Measurements from ENCODE around the gene TTYH2. TPM values are rescaled to one million over a fixed set of nuclear protein-coding genes. Genes with fewer than 3 reads are reported as not detected.
A peak's percentile ranks its signal among the peaks of the same experiment; 100 is the strongest.

Gene TTYH2
- total RNA-seq, 1 experiment from 2014 or later: 15.4 TPM

GRCh38 chr17:74176546-74177001 is 36.8 kb upstream of the TTYH2 start:
- intact Hi-C loops (cut with micrococcal nuclease; ENCODE audit: unreplicated experiment): loop anchor here (1.0 to 5.0 kb wide), 5 partner anchors 86 to 919 kb away; no protein-coding TSS in a partner anchor
- Histone ChIP-seq H3K4me3 (ENCODE audit: low read depth, low read length, poor library complexity, severe bottlenecking) (no peak overlapping the region), H3K36me3 (ENCODE audit: insufficient read depth, low read length, poor library complexity, severe bottlenecking) (no peaks in the 10 kb centered on the region), H3K9me3 (ENCODE audit: low read depth, low read length, poor library complexity, severe bottlenecking) (no peaks in the 10 kb centered on the region), H3K27ac (ENCODE audit: low read depth, low read length, poor library complexity, severe bottlenecking) (no peak overlapping the region), H3K4me1 (ENCODE audit: insufficient read depth, low read length, poor library complexity, severe bottlenecking) (no peaks in the 10 kb centered on the region), H3K27me3 (replicated peaks; ENCODE audit: insufficient read depth, low read depth, low read length, poor library complexity) (no peaks in the 10 kb centered on the region)
- no TSS peak for BruUV-seq (replicated peaks)
- peak; percentile 88 for TF ChIP-seq CTCF (conservative IDR thresholded peaks at IDR 0.05; ENCODE audit: low read depth, low read length)
- TF ChIP-seq EZH2 (IDR thresholded peaks at IDR 0.05; ENCODE audit: borderline replicate concordance, low read depth, low read length, poor library complexity, severe bottlenecking): no peak
- POLR2A ChIA-PET (ENCODE audit: low non-redundant PET): no interaction called here
- DNase-seq (ENCODE audit: low spot score): peak; percentile 82
- CTCF ChIA-PET: interaction anchor here (0.6 to 1.1 kb wide), 3 partner anchors 23 to 208 kb away, joined by 3 to 4 read pairs (median 3); partner anchors contain the start of gene RPL38

- CTCF ChIA-PET: interaction anchor here (1.1 kb wide), 1 partner anchor 23 kb away, joined by 4 read pairs; no protein-coding TSS in a partner anchor
Measured at GRCh38 chr17:74177018-74177450, 36.3 kb upstream of the TTYH2 start.

GRCh38 chr17:74179576-74179975 is 33.8 kb upstream of the TTYH2 start:
- Histone ChIP-seq H3K4me3 (ENCODE audit: low read depth, low read length, poor library complexity, severe bottlenecking) (no peak overlapping the region), H3K27ac (ENCODE audit: low read depth, low read length, poor library complexity, severe bottlenecking) (no peak overlapping the region), H3K4me1 (ENCODE audit: insufficient read depth, low read length, poor library complexity, severe bottlenecking) (no peaks in the 10 kb centered on the region), H3K27me3 (replicated peaks; ENCODE audit: insufficient read depth, low read depth, low read length, poor library complexity) (no peaks in the 10 kb centered on the region), H3K36me3 (ENCODE audit: insufficient read depth, low read length, poor library complexity, severe bottlenecking) (no peaks in the 10 kb centered on the region), H3K9me3 (ENCODE audit: low read depth, low read length, poor library complexity, severe bottlenecking) (no peaks in the 10 kb centered on the region)
- BruUV-seq (replicated peaks): no TSS peak
- ChIA-PET POLR2A (ENCODE audit: low non-redundant PET) (no interaction called here), CTCF (interaction anchor here (1.0 kb wide), 1 partner anchor 90 kb away, joined by 3 read pairs; no protein-coding TSS in a partner anchor)
- TF ChIP-seq CTCF (conservative IDR thresholded peaks at IDR 0.05; ENCODE audit: low read depth, low read length): no peak
- TF ChIP-seq EZH2 (IDR thresholded peaks at IDR 0.05; ENCODE audit: borderline replicate concordance, low read depth, low read length, poor library complexity, severe bottlenecking): no peak
- no peak for DNase-seq (ENCODE audit: low spot score)
- intact Hi-C loops (cut with micrococcal nuclease; ENCODE audit: unreplicated experiment): loop anchor here (5.0 kb wide), 1 partner anchor 922 kb away; no protein-coding TSS in a partner anchor

More at GRCh38 chr17:74177018-74177450, 36.3 kb upstream of the TTYH2 start:
- H3K4me1 ChIP-seq (ENCODE audit: insufficient read depth, low read length, poor library complexity, severe bottlenecking): no peaks in the 10 kb centered on the region
- H3K4me3 ChIP-seq (ENCODE audit: low read depth, low read length, poor library complexity, severe bottlenecking): no peak overlapping the region
- H3K27me3 ChIP-seq (replicated peaks; ENCODE audit: insufficient read depth, low read depth, low read length, poor library complexity): no peaks in the 10 kb centered on the region
- intact Hi-C loops (cut with micrococcal nuclease; ENCODE audit: unreplicated experiment): loop anchor here (2.0 to 5.0 kb wide), 4 partner anchors 86 to 920 kb away; no protein-coding TSS in a partner anchor
- no peaks in the 10 kb centered on the region for H3K9me3 ChIP-seq (ENCODE audit: low read depth, low read length, poor library complexity, severe bottlenecking)
- no TSS peak for BruUV-seq (replicated peaks)
- TF ChIP-seq EZH2 (IDR thresholded peaks at IDR 0.05; ENCODE audit: borderline replicate concordance, low read depth, low read length, poor library complexity, severe bottlenecking): no peak
- no peak for TF ChIP-seq CTCF (conservative IDR thresholded peaks at IDR 0.05; ENCODE audit: low read depth, low read length)
- no peak for DNase-seq (ENCODE audit: low spot score)
- POLR2A ChIA-PET (ENCODE audit: low non-redundant PET): no interaction called here
- no peak overlapping the region for H3K27ac ChIP-seq (ENCODE audit: low read depth, low read length, poor library complexity, severe bottlenecking)
- H3K36me3 ChIP-seq (ENCODE audit: insufficient read depth, low read length, poor library complexity, severe bottlenecking): no peaks in the 10 kb centered on the region
